ENCODE data around the gene OGFOD2. TPM values are rescaled to one million over a fixed set of nuclear protein-coding genes. Genes with fewer than 3 reads are reported as not detected.

OGFOD2 gene
- total RNA-seq, 1 experiment from 2014 or later, result 21.6 TPM

DNA sequence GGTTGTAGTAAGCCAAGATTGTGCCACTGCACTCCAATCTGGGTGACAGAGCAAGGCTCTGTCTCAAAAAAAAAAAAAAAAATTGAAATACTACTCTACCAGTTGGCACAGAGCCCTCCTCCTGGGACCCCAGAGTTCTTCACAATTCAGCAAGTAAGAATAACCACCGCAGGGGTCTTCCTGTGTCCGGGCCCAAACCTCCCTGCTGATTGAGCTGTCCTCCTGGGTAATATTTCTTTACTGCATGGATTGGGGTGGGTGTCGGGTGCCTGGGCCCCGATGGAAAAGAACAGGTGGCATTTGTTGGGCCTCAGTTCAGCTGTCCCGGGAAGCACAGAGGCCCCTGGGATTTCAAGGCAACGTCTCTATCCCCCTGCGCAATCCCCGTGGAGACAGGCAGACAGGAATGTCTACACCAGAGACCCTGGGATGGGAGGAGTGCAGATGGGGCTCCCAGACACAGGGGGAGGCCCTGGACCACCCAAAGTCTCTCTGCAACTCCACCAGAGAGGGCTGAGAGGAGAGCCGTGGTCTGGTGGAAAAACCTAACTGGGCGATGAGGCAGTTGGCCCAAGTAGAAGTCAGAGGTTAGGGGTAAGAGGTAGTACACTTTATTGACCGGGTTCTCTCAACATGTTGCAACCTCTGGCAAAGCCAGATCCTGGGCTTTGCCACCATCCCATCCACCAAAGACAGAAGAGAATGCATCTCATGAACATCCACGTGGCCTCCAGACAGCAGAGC lies 46.5 kb upstream of the OGFOD2 start:
- TF ChIP-seq, protein P1, sequence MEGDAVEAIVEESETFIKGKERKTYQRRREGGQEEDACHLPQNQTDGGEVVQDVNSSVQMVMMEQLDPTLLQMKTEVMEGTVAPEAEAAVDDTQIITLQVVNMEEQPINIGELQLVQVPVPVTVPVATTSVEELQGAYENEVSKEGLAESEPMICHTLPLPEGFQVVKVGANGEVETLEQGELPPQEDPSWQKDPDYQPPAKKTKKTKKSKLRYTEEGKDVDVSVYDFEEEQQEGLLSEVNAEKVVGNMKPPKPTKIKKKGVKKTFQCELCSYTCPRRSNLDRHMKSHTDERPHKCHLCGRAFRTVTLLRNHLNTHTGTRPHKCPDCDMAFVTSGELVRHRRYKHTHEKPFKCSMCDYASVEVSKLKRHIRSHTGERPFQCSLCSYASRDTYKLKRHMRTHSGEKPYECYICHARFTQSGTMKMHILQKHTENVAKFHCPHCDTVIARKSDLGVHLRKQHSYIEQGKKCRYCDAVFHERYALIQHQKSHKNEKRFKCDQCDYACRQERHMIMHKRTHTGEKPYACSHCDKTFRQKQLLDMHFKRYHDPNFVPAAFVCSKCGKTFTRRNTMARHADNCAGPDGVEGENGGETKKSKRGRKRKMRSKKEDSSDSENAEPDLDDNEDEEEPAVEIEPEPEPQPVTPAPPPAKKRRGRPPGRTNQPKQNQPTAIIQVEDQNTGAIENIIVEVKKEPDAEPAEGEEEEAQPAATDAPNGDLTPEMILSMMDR (IDR thresholded peaks at IDR 0.05; ENCODE audit: insufficient read depth in 1 of 2, low read depth in 1 of 2, low read length in 1 of 2, severe bottlenecking in 1 of 2, unreplicated experiment in 1 of 2), result no peak
- Mint-ChIP-seq H3K27ac (ENCODE audit: unreplicated experiment) (no peak overlapping the region), H3K36me3 (ENCODE audit: insufficient read depth, unreplicated experiment) (no peaks in the 10 kb centered on the region), H3K4me3 (ENCODE audit: unreplicated experiment) (no peak overlapping the region), H3K27me3 (ENCODE audit: insufficient read depth, unreplicated experiment) (no peaks in the 10 kb centered on the region), H3K9me3 (ENCODE audit: unreplicated experiment) (no peaks in the 10 kb centered on the region), H3K4me1 (ENCODE audit: low read depth, unreplicated experiment) (no peaks in the 10 kb centered on the region)
- no peak for DNase-seq
- H3K4me3 ChIP-seq (ENCODE audit: low read depth, low read length), result no peak overlapping the region
- BruUV-seq (replicated peaks), result no TSS peak
- no peaks in the 10 kb centered on the region for H3K9me3 ChIP-seq
- POLR2A ChIA-PET, result no interaction called here
- H3K27me3 ChIP-seq (replicated peaks; ENCODE audit: control insufficient read depth, insufficient read depth, low read length), result no peaks in the 10 kb centered on the region
- CTCF ChIA-PET, result no interaction called here
- H3K4me1 ChIP-seq, result no peaks in the 10 kb centered on the region
- no peaks in the 10 kb centered on the region; the same call in 1 of the 2 replicates for H3K36me3 ChIP-seq (ENCODE audit: control insufficient read depth, insufficient read depth, low read length)
- intact Hi-C loops (cut with micrococcal nuclease; ENCODE audit: unreplicated experiment), result no loop called here

DNA sequence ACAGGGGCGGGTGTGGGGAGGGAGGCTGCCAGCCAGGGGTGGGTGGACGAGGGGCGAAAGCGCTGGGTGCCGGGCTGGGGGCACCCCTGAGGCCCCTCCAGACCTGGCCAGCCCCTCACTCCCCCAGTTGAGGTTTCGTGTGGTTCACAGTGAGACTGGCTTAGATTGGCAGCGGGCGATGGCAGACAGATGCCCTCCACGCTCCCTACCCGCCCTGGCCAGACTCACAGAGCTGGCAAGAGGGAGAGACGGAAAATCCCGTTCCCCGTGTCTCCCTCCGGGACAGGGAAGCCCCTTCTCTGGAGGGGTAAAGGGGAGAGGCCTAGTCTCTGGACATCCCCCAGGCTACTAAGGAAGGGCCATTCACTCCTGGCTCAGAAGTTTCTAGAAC lies 45.9 kb upstream of the OGFOD2 start:
- Mint-ChIP-seq H3K27me3 (ENCODE audit: insufficient read depth, unreplicated experiment) (no peaks in the 10 kb centered on the region), H3K27ac (ENCODE audit: unreplicated experiment) (no peak overlapping the region), H3K4me1 (ENCODE audit: low read depth, unreplicated experiment) (no peaks in the 10 kb centered on the region), H3K36me3 (ENCODE audit: insufficient read depth, unreplicated experiment) (no peaks in the 10 kb centered on the region), H3K4me3 (ENCODE audit: unreplicated experiment) (no peak overlapping the region), H3K9me3 (ENCODE audit: unreplicated experiment) (no peaks in the 10 kb centered on the region)
- CTCF ChIA-PET, result interaction anchor here (0.6 kb wide), 1 partner anchor 16 kb away, joined by 4 read pairs; no protein-coding TSS in a partner anchor
- Histone ChIP-seq H3K36me3 (ENCODE audit: control insufficient read depth, insufficient read depth, low read length) (no peaks in the 10 kb centered on the region; the same call in 1 of the 2 replicates), H3K27me3 (replicated peaks; ENCODE audit: control insufficient read depth, insufficient read depth, low read length) (no peaks in the 10 kb centered on the region), H3K9me3 (no peaks in the 10 kb centered on the region), H3K4me1 (no peaks in the 10 kb centered on the region), H3K4me3 (ENCODE audit: low read depth, low read length) (no peak overlapping the region)
- no TSS peak for BruUV-seq (replicated peaks)
- POLR2A ChIA-PET, result no interaction called here
- TF ChIP-seq, protein P1 (IDR thresholded peaks at IDR 0.05; ENCODE audit: insufficient read depth in 1 of 2, low read depth in 1 of 2, low read length in 1 of 2, severe bottlenecking in 1 of 2, unreplicated experiment in 1 of 2), result no peak
- intact Hi-C loops (cut with micrococcal nuclease; ENCODE audit: unreplicated experiment), result no loop called here
- no peak for DNase-seq

DNA sequence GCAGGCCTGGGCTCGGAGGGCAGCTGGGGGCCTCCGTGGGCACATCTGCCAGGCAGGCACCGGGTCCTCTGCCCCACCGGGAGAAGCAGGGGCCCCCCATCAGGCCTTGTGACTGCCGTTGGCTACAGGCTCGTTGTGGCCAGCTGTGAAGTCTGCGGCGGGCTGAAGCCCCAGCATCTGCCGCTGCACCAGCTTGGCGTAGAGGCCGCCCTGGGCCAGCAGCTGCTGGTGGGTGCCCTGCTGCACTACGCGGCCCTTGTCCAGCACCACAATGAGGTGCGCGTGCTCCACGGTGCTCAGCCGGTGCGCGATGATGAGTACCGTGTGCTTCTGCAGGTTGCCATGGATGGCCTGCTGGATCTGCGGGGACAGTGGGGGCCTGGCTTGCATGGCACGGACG lies 45.2 kb upstream of the OGFOD2 start:
- Mint-ChIP-seq H3K9me3 (ENCODE audit: unreplicated experiment) (no peaks in the 10 kb centered on the region), H3K4me1 (ENCODE audit: low read depth, unreplicated experiment) (no peaks in the 10 kb centered on the region), H3K36me3 (ENCODE audit: insufficient read depth, unreplicated experiment) (no peaks in the 10 kb centered on the region), H3K4me3 (ENCODE audit: unreplicated experiment) (no peak overlapping the region), H3K27me3 (ENCODE audit: insufficient read depth, unreplicated experiment) (no peaks in the 10 kb centered on the region), H3K27ac (ENCODE audit: unreplicated experiment) (no peak overlapping the region)
- Histone ChIP-seq H3K27me3 (replicated peaks; ENCODE audit: control insufficient read depth, insufficient read depth, low read length) (no peaks in the 10 kb centered on the region), H3K36me3 (ENCODE audit: control insufficient read depth, insufficient read depth, low read length) (no peaks in the 10 kb centered on the region; the same call in 1 of the 2 replicates), H3K4me3 (ENCODE audit: low read depth, low read length) (no peak overlapping the region), H3K9me3 (no peaks in the 10 kb centered on the region), H3K4me1 (no peaks in the 10 kb centered on the region)
- POLR2A ChIA-PET, result no interaction called here
- intact Hi-C loops (cut with micrococcal nuclease; ENCODE audit: unreplicated experiment), result no loop called here
- TF ChIP-seq, protein P1 (IDR thresholded peaks at IDR 0.05; ENCODE audit: insufficient read depth in 1 of 2, low read depth in 1 of 2, low read length in 1 of 2, severe bottlenecking in 1 of 2, unreplicated experiment in 1 of 2), result no peak
- no peak for DNase-seq
- no TSS peak for BruUV-seq (replicated peaks)
- CTCF ChIA-PET, result no interaction called here

Data from Caco-2 (cell line).